HG03378 (cell line): ENCODE measurements around the gene BRI3BP.
"Not testable (repeated sequence)": the region's sequence is repeated elsewhere in the genome, so short reads cannot be mapped to it uniquely, and the experiment has no call there.

Experiments used
- ATAC-seq: cut with Tn5 transposase; IDR thresholded peaks from one replicate; pipeline ENCODE4 v1.9.1; 2021; ENCODE audit warnings: mild to moderate bottlenecking, moderate library complexity; ENCODE audit not compliant: unreplicated experiment

BRI3BP gene

GRCh38 chr12:124972211-124972610, 21.2 kb upstream of the BRI3BP start:
- ATAC-seq, result no peak

GRCh38 chr12:124975276-124975675, 18.2 kb upstream of the BRI3BP start:
- no peak for ATAC-seq

GRCh38 chr12:124976999-124977398, 16.4 kb upstream of the BRI3BP start:
- no peak for ATAC-seq

- no peak for ATAC-seq
Observed at GRCh38 chr12:124979568-124979967, 13.9 kb upstream of the BRI3BP start.

GRCh38 chr12:124980098-124980892, 13.2 kb upstream of the BRI3BP start:
- ATAC-seq, result no peak

- not testable (repeated sequence) for ATAC-seq
Observed at GRCh38 chr12:124986876-124987275, 6.6 kb upstream of the BRI3BP start.

GRCh38 chr12:124992874-124993625, 395 bp upstream of the BRI3BP start:
- ATAC-seq, result peak; percentile 42

GRCh38 chr12:124994437-124994975, 1.1 kb downstream of the BRI3BP start:
- peak; percentile 43 for ATAC-seq

GRCh38 chr12:124995200-124995961, 1.9 kb downstream of the BRI3BP start:
- no peak for ATAC-seq

- ATAC-seq, result no peak
Observed at GRCh38 chr12:124998705-124999104, 5.3 kb downstream of the BRI3BP start.

- no peak for ATAC-seq
Observed at GRCh38 chr12:125001636-125002035, 8.2 kb downstream of the BRI3BP start.

- ATAC-seq, result no peak
Observed at GRCh38 chr12:125003021-125003420, 9.6 kb downstream of the BRI3BP start.

- ATAC-seq, result no peak
Observed at GRCh38 chr12:125004621-125005020, 11.2 kb downstream of the BRI3BP start.

GRCh38 chr12:125005652-125006051, 12.2 kb downstream of the BRI3BP start:
- ATAC-seq, result no peak

- ATAC-seq, result no peak
Observed at GRCh38 chr12:125006365-125006764, 12.9 kb downstream of the BRI3BP start.

GRCh38 chr12:125013816-125014442, 20.5 kb downstream of the BRI3BP start:
- no peak for ATAC-seq

- no peak for ATAC-seq
Observed at GRCh38 chr12:125014526-125014925, 21.1 kb downstream of the BRI3BP start.

- no peak for ATAC-seq
Observed at GRCh38 chr12:125015680-125016310, 22.4 kb downstream of the BRI3BP start.

GRCh38 chr12:125017801-125018200, 24.4 kb downstream of the BRI3BP start:
- ATAC-seq, result no peak

- ATAC-seq, result no peak
Observed at GRCh38 chr12:125018356-125018755, 24.9 kb downstream of the BRI3BP start.
